Left hindlimb (tissue), 1 donor: ENCODE measurements around the gene MTREX.

Experiments used
- DNase-seq: peaks from one replicate; pipeline ENCODE4 v3.0.0-alpha.2; 2018

MTREX gene

GRCh38 chr5:55385846-55386245 is 78.1 kb downstream of the MTREX start:
- DNase-seq = no peak

GRCh38 chr5:55386356-55386755 is 78.6 kb downstream of the MTREX start:
- DNase-seq = no peak

GRCh38 chr5:55387865-55388264 is 80.1 kb downstream of the MTREX start:
- DNase-seq = no peak

- DNase-seq = no peak
Measured at GRCh38 chr5:55391707-55392106, 83.9 kb downstream of the MTREX start.

- no peak for DNase-seq
Measured at GRCh38 chr5:55392669-55393068, 84.9 kb downstream of the MTREX start.

- no peak for DNase-seq
Measured at GRCh38 chr5:55393501-55394175, 85.8 kb downstream of the MTREX start.

- no peak for DNase-seq
Measured at GRCh38 chr5:55402199-55402598, 94.4 kb downstream of the MTREX start.

GRCh38 chr5:55406292-55406691 is 98.5 kb downstream of the MTREX start:
- no peak for DNase-seq

GRCh38 chr5:55407059-55407684 is 99.4 kb downstream of the MTREX start:
- no peak for DNase-seq

- no peak for DNase-seq
Measured at GRCh38 chr5:55407984-55408383, 100.2 kb downstream of the MTREX start.

- DNase-seq = no peak
Measured at GRCh38 chr5:55409775-55410174, 102.0 kb downstream of the MTREX start.

- DNase-seq = no peak
Measured at GRCh38 chr5:55410845-55411244, 103.1 kb downstream of the MTREX start.

- DNase-seq = no peak
Measured at GRCh38 chr5:55411876-55412275, 104.1 kb downstream of the MTREX start.

GRCh38 chr5:55413644-55414043 is 105.9 kb downstream of the MTREX start:
- no peak for DNase-seq

- DNase-seq = no peak
Measured at GRCh38 chr5:55415071-55415470, 107.3 kb downstream of the MTREX start.

- no peak for DNase-seq
Measured at GRCh38 chr5:55416306-55416705, 108.5 kb downstream of the MTREX start.

GRCh38 chr5:55418994-55419968 is 111.5 kb downstream of the MTREX start:
- DNase-seq = no peak

- DNase-seq = no peak
Measured at GRCh38 chr5:55421074-55421529, 113.3 kb downstream of the MTREX start.

- DNase-seq = no peak
Measured at GRCh38 chr5:55426455-55426854, 118.7 kb downstream of the MTREX start.

- no peak for DNase-seq
Measured at GRCh38 chr5:55427157-55427556, 119.4 kb downstream of the MTREX start.

- no peak for DNase-seq
Measured at GRCh38 chr5:55429221-55429612, 121.4 kb downstream of the MTREX start.

GRCh38 chr5:55429613-55430253 is 121.9 kb downstream of the MTREX start:
- no peak for DNase-seq

GRCh38 chr5:55432549-55432948 is 124.8 kb downstream of the MTREX start:
- no peak for DNase-seq
